ENCODE measurements around the gene MTHFD2.
A peak's percentile ranks its signal among the peaks of the same experiment; 100 is the strongest.

The MTHFD2 gene

DNA sequence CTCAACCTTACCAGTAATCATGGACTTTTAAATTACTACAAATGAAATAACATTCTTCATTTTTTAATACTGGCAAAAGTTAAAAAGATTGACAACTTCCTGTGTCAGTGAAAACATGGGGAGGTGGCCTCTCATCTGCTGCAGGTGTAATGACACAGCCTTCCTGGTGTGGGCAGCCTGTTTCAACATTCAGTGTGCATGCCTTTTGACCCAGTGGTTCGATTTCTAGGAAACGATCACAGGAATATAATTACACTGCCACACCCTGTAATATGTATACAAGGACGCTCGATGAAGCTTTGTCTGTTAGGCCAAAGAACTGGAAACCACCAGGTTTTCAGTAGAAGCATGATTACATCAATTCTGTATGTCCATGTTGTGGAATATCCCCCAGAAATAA lies 68.7 kb downstream of the MTHFD2 start:
- peak; percentile 56 for DNase-seq (ENCODE audit: low spot score)

Data from D341Med (cell line).